HG02970 (cell line): ENCODE data around the gene IL24.
"Not testable (repeated sequence)": the region's sequence is repeated elsewhere in the genome, so short reads cannot be mapped to it uniquely, and the experiment has no call there.

Experiments
- ATAC-seq: cut with Tn5 transposase; IDR thresholded peaks from one replicate; pipeline ENCODE4 v1.9.1; 2021; ENCODE audit warnings: mild to moderate bottlenecking, moderate library complexity, moderate number of reproducible peaks; ENCODE audit not compliant: unreplicated experiment, low FRiP score

IL24 gene

DNA sequence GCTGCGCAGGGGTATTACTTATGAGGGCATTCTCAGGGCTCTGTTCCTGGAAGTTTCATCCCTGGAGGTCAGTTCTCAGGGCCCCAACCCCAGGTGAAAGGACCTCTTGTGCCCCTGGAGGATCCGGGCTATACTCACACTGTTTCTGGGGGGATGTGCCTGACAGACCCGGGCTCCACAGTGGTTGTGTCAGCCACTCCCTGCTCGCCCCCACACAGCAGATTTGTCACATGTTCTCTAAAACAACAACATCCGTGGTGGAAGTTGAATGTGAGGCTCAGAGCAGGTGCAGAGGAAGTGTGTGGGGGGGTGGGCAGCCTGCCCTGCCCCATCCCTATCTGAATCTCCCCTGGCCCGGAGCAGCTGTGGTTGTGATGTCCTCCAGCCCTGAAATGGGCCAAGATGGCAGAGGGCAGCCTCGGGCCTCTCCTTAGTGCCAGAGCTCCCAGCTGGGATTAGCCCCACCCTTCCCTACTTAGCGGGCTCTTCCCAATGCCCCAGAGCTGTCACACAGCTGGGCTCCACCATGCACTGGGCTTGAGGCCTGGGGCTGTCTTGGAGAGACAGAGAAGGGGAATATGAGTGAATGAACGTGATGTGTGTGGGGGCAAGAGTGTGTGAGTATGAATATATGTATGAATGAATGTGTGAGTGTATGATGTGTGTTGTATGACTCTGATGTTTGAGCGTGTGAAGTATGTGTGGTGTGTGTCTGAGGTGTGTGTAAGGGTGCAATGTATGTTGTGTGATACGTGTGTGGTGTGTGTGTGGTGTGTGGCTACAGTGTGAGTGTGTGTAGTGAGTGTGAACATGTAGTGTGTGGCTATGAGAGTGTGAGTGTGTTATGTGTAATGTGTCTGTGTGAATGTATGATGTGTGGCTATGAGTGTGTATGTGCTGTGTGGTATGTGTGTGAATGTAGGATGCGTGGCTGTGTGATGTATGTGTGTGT is 26.0 kb downstream of the IL24 start:
- ATAC-seq = no peak

GRCh38 chr1:206923961-206924557 is 26.8 kb downstream of the IL24 start:
- not testable (repeated sequence) for ATAC-seq

- ATAC-seq = peak; percentile 14
Observed at GRCh38 chr1:206924592-206925105, 27.4 kb downstream of the IL24 start.

GRCh38 chr1:206925106-206925736 is 28.0 kb downstream of the IL24 start:
- ATAC-seq = peak; percentile 46

DNA sequence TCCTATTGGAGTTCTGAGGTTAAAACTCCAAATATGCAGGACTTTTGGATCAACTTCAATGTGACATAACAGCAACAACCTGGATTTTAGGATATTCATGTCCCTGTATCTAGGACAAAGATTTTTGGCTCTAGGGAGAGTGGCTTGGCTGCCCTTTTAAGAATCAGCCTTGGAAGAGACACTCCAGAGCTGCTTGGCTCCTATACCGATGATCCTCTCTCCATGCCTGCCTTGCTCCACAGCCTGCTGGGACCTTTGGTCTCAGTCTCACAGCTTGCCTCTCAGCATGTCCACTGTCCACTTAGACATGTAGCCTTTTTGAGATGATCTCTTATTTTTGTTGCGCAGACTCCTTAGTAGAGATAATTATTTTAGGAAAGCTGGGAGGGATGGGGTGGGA is 29.0 kb downstream of the IL24 start:
- no peak for ATAC-seq

DNA sequence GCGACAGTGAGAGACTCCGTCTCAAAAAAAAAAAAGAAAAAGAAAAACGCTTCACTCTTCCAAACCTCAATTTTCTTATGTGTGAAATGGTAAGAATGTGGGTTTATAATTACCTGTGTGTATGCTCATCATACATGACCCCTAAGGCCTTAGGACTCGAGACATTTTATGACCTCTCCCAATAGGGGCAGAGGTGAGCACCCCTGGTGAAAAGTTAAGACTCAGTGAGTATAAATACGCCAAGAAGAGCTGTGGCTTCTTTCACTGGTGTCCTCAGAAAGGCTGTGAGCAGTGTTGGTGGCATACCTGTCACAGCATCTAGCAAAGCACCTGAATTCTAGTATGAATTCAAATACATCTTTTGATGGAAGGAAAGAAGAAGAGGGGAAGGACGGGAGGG is 32.3 kb downstream of the IL24 start:
- ATAC-seq = no peak

- ATAC-seq = peak; percentile 51
Observed at GRCh38 chr1:206930210-206930798, 33.1 kb downstream of the IL24 start.

DNA sequence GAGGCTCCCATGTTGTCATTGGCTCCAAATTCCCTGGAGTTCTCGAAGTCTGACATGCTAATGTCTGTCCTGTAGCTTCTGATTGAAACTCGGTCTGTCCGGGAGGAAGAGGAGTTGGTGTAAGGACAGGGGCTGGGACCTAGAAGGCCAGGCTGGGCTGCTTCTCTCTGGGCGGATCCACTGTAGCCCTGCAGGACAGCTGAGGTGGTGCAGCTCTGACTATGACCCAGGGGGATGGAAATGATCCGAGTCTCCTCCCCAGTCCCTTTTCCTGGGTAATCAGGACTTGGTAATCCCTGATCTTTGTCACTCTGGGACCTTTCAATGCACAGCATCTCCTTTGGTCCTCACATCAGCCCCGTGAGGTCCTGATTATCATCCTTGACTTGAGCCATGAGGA is 34.5 kb downstream of the IL24 start:
- ATAC-seq = no peak

- ATAC-seq = no peak
Observed at GRCh38 chr1:206932177-206932576, 34.9 kb downstream of the IL24 start.

GRCh38 chr1:206933333-206933945 is 36.2 kb downstream of the IL24 start:
- ATAC-seq = no peak

DNA sequence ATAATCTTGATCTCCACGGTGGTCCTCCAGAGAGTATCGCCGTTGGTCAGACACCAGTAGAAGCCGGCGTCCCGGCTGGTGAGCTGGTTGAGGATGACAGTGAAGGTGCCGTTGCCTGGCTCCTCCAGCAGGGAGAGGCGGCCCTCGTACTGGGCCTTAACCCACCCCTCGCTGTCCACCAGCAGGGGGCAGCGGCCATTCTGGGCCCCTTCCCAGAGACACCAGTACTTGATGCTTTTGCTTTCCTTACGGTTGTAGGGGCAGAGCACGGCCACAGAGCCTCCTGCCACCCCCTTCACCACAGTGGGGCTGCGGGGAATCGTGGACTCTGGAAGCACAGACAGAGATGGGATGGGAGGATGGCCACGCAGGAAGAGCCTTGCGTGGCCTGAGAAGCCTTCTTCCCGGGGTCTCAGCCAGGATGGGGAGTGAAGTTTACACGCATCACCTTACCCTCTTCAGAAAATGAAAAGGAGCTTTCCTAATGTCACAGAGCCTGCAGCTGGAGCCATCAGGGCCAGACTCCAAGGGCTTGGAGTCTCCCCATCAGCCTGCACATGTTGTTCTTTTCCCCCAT is 38.3 kb downstream of the IL24 start:
- ATAC-seq = no peak

DNA sequence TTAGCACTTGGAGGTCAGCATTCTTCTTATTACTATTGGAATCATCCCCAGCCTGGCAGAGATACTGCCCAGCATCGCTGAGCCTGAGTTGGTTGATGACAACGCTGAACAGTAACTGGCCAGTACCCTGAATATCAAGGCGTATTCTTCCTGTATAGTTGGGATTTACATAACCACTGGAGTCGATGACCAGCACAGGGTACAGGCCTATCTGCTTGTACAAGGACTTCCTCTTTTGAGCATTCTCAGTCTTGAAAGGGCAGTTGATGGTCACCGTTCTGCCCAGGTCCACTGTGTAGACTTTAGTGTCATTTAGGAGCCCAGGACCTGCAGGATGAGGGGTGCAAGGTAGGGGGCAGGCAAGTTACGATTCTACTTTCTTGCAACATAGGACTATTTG is 40.2 kb downstream of the IL24 start:
- ATAC-seq = no peak

DNA sequence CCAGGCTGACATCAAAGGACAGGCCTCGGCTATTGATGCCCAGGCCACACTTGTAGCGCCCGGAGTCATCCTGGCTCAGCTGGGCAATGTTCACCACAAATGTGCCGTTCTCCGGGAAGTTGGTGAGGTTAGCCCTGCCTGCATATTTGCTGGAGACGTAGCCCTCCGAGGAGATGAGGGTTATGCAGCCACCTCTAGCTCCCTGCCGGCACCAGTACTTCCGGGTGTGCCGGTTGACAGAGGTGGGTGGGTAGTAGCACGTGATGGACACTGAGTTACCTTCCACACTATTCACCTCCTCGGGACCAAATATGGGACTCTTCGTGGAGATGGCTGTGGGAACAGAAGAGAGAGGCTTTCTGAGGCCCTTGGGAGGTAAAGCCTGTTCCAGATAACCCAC is 41.9 kb downstream of the IL24 start:
- no peak for ATAC-seq

GRCh38 chr1:206939841-206940587 is 42.8 kb downstream of the IL24 start:
- ATAC-seq = no peak

DNA sequence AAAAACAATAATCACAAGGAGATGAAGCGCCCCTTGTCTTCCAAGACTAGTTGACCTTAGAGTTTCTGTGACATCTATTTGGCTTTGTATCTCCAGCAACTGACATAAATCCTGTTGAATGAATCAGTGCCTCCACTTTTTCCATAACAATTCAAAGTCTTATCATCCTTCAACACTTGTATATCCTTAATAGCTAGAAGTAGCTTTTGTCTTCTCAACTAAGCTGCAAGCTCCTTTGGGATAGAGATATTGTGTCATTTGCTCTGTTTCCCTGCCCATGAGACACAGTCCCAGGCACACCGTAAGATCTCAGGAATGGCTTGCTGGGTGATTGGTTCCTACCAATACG is 43.3 kb downstream of the IL24 start:
- ATAC-seq = no peak

DNA sequence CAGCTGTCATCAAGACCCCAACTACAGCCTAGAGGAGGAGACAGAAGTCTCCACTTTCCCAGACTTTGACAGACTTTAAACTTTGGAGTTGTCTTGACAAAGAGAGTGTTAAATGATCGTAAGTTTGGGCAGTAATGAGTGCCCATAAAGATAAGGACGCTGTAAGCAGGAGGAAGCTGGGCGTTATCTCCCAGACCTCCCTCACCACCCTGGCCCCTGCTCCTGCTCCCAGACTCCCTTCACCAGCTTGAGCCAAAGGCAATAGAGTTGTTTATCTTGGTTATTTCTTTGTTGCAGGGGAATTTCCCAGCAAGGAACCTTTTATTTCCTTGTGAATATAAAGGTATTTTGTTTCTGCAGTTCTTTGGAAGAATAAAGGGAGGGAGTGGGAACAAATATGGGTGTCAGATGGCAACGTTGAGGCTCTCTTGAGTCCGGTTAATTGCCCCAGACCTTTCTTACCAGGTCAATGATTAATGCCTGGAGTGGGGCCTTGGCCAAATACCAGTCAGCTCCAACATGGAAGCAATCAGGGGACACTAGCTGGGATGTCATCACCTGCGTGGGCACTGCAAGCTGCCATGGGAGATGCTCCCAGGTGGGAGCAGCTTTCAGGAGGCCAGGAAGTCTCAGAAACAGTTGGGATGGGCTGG is 44.6 kb downstream of the IL24 start:
- ATAC-seq = no peak

DNA sequence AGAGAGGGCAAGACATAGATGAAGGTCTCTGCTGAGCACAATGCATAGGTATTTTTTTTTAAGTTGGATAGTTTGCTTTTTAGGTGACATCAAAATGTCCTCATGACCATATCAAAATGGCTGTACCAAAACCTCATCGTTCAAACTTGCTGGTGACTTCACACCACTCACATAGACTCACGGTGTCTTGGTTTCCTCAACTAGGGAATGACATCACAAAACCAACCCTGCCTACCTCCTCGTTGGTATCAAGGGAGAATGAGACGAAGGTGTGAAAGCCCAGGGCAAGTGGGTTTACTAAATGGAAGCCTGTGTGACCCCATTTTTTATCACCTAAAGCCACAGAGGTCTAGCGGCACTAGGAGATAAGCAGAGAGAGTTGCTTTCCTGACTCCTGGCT is 47.5 kb downstream of the IL24 start:
- no peak for ATAC-seq

GRCh38 chr1:206945779-206946178 is 48.5 kb downstream of the IL24 start:
- no peak for ATAC-seq

- no peak for ATAC-seq
Observed at GRCh38 chr1:206946261-206946660, 49.0 kb downstream of the IL24 start, which contains the start of gene PIGR. PIGR (minus strand) TSS chr1:206946466; CDS start chr1:206940531, 5,935 bp downstream.
